T follicular helper cell (primary cell): ENCODE measurements around the gene TDRD10.

Source experiments
- DNase-seq: peaks from one replicate; pipeline ENCODE4 v3.0.0-alpha.2; 2020; ENCODE audit warnings: low read depth

The TDRD10 gene

DNA sequence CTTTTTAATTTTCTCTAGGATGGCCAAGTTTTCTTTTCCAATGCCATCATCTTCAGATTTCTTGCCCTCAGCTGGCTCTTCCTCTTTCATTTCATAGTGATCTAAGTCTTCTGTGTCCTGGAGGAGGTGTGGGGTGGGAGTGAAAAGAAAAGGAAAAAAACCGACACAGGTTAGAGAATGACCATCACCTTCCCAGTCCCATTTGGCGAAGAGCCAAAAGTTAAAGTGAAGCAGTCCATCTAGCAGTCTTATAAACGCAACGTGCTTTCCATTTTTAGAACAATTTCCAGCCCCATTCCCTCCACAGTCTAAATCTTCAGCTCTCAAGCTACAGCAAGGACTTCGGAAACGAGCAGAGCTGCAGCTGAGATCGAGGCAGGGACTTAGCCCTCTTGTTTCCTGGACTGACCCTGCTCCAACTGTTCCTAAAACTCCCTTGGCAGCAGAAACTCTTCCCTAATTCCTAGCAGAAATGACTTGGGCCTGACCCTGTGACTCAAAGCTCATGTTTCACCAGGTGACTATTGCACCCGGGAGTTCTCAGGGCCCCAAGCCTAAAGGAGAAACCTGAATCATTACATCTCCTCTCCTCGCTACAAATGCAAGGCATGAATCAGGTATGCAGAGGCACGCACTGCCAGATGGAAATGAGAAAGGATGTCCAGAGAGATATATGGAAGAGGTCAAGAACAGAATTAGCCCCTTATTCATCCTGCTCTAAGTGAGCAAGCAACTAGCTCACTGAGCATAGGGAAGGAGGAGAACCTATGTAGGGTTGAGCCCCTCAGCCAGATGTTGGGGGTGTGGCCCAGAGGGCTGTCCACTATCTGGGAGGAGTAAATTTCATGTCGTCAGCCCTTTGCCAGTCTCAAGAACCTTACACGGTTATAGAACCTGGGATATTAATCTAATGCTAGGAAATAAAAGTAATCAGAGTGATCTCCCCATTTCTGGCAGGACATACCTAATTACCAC lies 51.3 kb downstream of the TDRD10 start:
- no peak for DNase-seq

DNA sequence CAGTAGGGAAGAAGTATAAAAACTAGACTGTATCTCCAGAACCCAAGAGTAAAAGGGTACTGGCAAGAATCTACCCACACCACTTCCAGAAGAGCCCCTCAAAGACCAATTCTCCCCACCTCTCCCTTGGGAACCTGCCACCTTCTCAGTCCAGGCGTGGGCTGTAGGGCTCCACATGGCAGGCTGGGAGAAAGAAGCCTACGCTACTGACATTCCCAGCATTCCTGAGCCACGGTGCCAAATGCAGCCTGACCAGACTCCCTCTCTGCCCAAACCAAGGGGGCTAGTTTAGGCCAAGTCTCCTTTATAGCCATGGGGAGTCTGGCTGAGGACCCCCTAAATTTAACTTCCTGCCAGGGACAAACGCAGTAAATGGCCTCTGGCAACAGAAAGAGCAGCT lies 54.4 kb downstream of the TDRD10 start:
- no peak for DNase-seq

DNA sequence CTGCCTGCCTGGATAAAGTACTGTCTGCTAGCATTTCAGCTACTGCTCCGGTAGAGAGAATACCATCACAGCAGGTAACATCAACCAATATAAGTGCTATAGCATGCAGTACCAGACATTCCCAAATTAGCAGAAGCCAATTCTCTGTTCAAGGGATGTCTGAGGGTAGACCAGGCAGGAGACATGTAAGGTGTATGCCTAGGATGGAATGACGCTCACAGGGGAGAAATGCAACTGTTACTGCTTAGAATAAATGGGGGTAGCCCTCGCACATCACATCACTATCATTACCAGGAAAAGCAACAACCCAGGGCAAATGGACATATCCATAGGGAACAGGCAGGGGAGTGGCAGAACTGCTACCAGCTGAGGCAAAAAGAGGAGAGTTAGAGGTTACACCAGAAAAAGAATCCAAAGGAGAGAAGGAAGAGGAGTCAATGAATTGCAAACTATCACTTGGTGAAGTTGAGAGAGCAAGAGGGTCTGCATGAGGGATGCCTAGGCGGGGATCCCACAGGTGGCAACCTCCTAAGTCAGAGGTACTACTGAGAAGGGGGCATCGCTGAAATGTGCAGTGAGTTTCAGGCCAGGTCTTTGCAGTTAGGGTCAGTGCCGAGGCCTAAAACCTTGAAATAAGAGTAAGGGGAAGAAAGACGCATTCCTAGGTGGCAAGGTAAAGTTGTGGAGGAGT lies 55.4 kb downstream of the TDRD10 start:
- no peak for DNase-seq

DNA sequence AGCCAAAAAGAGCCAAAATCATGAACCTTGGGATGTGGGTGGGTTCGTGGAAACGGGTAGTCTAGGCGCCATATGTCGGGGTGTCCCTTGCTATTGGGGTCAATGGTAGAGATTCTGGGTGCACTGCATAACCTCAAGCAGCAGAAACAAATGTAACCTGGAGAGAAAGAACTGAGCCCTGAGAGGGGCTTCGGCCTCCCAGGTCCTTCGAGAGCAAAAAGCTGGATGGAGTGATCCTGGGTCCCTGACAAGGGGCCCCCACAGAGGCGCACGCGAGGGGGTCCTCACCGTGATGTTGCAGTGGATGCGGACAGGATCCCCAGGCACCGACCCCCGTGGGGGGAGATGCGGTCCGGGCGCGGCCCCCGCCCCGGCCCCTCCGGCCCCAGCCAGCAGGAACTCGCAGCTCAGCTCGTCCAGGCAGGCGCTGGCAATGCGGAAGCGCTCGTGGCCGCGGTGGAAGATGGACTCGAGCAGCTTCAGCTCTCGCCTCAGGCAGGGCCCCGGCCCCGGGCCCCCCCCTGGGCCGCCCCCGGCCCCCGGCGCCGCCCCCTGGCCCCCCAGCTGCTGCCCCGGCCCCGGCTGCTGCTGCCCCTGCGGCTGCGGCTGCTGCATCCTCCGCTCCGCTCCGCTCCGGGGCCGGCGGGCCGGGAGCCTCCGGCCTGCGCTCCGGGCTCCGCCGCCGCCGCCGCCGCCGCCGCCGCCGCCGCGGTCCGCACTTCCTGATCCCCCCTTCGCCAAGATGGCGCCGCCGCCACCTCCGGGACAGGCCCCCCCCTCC lies 56.1 kb downstream of the TDRD10 start, which contains the start of gene UBE2Q1:
Gene UBE2Q1 (minus strand): TSS at position 724 of the 781 bp plus-strand sequence. CDS start 109 bp downstream, at position 615.
- DNase-seq = peak; percentile 16

DNA sequence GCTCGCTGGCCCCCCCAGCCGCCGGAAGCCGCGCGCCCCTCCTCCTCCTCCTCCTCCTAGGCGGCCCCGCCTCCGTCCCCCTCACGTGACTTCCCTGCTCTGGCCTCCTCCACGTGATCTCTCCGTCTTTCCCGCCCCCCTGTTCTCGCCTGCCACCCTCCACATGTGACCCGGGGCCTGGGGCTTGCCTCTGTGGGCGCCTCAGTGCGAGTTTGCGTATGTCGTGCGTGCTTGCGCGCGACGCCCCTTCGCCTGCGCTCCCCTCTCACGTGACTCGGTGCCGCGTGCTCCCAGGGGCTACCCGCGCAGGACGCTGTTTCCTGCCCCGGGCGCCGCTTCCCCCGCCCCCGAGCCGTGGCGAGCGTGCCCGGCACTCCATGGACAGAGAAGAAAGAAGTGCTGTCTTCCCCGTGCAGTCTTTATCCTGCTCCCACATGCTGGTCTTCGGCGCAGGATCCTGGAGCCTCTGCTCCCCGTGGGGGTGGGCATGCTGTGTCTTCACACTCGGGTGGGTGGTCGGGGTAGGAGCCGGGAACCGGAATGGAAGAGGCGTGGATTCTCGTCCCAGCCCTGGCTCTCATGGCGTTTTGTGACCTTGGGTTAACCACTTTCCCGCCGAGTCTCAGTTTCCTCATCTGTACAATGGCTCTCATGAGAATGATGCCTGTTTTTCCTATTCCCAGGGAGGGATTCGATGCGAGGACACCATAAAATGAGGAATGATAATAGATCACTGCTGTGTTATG lies 56.9 kb downstream of the TDRD10 start:
- peak; percentile 100 for DNase-seq

DNA sequence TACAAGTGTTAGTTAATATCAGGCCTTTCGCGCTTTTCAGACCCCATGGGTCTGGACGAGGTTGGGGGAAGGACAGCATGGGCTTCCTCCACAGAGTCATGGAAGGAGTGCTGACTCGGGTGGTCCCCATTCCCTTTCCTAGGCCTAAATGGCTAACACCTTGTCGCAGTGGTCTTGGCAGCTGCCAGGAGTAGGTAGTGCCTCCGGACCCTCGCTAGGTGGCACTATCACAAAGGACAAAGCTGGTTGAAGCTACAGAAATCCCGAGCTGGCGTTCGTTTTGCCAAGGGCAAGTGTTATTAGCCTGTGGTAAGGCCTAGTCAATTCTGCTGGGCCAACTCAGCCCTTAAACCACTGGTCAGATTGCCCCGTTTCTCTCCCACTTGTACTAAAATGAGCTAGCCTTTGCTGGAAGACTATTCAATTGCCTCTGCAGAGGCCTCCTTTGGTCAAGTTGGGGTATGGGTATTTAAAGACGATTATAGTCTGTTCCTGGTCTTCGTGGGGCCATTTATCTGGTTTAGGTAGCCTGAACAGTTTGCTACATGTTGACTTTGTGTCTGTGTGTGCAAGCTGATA lies 57.5 kb downstream of the TDRD10 start:
- peak; percentile 75 for DNase-seq

DNA sequence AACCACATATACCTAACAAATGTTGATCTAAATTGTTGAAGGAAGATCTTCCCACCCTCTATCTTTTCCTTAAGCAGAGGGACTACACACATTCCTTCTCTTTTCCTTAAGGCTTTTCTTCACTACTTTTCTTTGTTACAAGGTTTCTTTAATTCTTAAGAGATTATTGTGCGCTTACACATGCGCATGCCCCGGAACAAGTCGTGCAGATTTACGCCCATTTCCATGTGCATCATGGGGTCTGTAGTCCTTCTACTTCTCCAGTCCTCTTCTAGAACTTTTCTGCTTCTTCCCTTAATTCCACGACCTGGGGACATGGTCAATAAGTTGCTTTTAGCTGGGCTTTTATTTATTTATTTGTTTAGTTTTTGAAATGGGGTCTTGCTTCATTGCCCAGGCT lies 63.9 kb downstream of the TDRD10 start:
- no peak for DNase-seq

DNA sequence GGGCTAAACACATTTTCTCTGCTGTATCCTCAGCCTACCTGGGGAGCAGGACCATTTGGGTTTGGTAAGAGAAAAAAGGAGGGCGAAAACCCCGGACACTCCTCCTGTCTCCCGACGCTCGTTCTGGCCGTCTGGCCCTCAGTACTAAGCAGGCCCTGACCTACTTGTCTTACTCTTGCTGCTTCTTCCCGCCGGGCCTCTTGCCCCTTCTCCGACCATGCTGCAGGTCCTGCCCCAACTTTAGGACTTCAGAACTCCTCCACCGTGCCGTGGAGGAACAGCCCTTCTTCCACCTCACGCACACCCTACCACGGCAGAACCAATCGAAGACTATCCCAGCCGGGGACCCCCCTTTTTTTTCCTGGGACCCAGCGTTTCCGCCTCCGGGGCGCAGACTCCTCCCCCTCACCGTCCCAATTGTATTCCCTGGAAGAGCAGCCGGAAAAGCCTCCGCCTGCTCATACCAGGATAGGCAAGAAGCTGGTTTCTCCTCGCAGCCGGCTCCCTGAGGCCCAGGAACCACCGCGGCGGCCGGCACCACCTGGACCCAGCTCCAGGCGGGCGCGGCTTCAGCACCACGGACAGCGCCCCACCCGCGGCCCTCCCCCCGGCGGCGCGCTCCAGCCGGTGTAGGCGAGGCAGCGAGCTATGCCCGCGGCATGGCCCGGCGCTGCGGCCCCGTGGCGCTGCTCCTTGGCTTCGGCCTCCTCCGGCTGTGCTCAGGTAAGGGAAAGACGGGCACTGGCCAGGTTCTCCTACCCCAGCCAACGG lies 65.6 kb downstream of the TDRD10 start, which contains the start of gene CHRNB2:
Gene CHRNB2 (plus strand): TSS at position 393 of the 771 bp plus-strand sequence. CDS start 267 bp downstream, at position 660.
- DNase-seq = peak; percentile 61

DNA sequence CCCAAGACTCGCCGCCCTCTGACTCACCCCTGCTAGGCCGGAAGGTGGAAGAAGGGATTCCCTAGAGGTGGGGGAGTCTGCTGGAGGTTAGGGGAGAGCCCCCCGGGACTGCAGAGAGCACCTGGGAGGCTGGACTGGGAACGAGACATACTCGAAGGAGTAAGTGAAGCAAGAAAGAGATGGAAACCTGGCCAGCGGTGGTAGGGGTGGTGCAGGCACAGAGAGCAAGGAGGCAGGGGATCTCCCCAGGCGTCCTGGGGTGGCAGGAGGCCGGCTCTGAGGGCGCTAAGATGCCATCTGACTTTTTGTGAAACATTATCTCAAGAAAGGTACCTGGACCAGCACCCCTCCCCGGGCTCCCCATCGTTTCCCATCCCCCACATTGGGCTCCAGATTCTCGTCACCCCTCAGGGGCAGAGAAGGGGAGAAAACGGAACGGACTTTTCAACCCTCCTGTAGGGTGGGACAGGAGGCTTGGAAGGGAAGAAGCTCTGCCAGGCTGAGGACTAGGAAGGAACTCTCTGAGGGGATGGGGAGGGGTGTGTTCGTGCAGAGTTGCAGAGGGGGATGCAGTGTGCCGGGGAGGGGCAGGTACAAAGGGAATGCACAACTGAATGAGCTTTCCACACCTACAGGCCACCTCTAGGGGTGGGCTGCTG lies 66.3 kb downstream of the TDRD10 start:
- no peak for DNase-seq

DNA sequence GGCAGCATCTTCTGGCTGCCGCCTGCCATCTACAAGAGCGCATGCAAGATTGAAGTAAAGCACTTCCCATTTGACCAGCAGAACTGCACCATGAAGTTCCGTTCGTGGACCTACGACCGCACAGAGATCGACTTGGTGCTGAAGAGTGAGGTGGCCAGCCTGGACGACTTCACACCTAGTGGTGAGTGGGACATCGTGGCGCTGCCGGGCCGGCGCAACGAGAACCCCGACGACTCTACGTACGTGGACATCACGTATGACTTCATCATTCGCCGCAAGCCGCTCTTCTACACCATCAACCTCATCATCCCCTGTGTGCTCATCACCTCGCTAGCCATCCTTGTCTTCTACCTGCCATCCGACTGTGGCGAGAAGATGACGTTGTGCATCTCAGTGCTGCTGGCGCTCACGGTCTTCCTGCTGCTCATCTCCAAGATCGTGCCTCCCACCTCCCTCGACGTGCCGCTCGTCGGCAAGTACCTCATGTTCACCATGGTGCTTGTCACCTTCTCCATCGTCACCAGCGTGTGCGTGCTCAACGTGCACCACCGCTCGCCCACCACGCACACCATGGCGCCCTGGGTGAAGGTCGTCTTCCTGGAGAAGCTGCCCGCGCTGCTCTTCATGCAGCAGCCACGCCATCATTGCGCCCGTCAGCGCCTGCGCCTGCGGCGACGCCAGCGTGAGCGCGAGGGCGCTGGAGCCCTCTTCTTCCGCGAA lies 69.4 kb downstream of the TDRD10 start:
- no peak for DNase-seq

DNA sequence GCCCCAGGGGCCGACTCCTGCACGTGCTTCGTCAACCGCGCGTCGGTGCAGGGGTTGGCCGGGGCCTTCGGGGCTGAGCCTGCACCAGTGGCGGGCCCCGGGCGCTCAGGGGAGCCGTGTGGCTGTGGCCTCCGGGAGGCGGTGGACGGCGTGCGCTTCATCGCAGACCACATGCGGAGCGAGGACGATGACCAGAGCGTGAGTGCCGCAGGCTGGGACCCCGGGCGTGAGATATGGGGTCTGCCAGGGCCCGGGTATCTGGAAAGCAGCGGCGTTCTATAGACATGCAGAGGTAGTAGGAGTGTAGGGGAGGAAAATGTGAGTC lies 69.9 kb downstream of the TDRD10 start:
- no peak for DNase-seq

DNA sequence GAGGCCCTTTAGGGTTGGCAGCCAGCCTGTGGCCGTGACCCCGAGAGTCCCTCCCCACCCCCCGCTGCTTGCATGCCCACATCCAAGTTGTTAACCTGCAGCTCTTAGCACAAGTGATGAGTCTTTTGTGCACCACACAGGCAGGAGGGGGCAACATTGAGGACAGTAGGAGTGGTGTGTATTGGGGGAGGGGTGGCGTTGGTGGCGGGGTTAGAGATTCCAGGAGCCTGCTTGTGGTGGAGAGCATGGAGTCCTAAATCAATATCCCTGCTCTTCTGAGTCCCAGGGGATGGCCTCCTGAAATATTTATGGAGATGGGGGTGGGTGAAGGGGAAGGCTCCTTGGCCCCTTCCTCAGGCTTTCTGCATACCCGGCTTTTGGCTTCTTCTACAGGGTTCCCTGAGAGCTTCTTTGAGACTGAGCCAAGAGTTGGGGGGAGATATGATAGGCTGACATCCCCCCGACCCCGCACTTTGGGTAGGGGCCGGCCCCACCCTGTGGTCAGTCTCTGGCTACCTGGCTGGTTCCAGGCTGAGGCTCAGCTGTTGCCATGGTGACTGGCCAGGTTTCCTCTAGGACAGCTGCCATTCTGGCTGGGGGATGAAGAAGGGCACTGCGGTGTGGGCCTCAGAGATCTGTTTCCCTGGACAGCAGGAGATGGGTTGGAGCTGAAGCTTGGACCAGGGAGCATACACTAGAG lies 70.6 kb downstream of the TDRD10 start:
- DNase-seq = no peak

DNA sequence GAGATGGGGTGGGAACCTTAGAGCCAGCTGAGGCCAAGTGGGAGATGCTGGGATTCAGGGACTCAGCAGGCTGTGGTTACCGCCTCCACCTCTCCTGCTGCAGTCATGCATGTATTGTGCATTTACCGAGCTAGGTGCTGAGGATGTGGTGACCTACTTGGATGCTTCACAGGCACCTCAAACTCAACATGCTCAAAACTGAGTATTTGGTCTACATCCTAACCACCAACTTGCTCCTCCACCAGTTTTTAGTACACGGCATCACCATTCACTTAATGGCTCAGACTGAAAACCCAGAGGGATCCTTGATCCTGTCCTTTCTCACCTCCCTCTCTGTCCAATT lies 71.1 kb downstream of the TDRD10 start:
- no peak for DNase-seq

DNA sequence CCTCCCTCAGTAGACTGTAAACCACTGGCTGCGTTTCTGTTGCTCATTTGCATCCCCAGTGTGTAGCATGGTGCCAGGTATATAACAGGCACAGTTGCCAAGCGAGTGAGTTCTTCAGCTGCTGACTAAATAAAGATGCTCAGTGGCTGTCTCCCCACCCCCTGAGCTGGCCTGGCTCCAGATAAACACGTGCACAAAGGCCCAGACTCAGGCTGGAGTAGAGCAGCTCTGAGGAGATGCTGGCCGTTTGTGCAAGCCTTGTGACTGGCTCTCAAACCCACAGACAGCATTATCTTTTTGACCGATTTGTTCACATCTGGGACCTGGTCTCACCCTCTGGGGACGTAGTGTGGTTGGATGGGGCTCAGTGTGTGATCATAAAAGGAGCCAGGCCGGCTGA lies 72.7 kb downstream of the TDRD10 start:
- DNase-seq = no peak

DNA sequence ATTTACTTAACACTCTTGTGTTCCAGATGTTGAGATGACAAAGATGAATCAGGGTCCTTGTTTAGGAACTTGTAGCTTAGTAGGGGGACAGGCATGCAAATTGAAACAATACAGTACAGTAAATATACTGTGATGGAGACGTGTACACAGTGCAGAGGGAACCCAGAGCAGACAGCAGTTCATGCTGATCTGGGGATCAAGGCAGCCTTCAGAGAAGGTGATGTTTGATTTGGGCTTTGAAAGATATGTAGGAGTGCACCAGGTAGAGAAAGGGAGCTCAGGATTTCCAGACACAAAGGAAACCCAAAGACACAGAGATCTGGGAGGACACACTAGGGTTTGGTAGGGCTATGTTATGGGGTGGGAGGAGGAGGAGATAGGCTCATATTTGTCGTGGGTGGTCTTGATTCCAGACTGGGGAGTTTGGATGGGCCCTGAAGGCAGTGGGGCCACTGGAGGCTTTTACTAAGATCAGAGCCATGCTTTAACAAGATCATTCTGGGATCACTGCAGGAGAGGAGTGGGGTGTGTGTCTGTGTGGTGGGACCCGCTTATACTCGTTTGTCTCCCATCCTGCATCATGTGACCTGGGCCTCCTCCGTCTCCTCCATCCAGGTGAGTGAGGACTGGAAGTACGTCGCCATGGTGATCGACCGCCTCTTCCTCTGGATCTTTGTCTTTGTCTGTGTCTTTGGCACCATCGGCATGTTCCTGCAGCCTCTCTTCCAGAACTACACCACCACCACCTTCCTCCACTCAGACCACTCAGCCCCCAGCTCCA lies 73.3 kb downstream of the TDRD10 start:
- DNase-seq = no peak

DNA sequence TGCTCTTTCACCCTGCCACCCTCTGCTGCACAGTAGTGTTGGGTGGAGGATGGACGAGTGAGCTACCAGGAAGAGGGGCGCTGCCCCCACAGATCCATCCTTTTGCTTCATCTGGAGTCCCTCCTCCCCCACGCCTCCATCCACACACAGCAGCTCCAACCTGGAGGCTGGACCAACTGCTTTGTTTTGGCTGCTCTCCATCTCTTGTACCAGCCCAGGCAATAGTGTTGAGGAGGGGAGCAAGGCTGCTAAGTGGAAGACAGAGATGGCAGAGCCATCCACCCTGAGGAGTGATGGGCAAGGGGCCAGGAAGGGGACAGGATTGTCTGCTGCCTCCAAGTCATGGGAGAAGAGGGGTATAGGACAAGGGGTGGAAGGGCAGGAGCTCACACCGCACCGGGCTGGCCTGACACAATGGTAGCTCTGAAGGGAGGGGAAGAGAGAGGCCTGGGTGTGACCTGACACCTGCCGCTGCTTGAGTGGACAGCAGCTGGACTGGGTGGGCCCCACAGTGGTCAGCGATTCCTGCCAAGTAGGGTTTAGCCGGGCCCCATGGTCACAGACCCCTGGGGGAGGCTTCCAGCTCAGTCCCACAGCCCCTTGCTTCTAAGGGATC lies 74.0 kb downstream of the TDRD10 start:
- no peak for DNase-seq

DNA sequence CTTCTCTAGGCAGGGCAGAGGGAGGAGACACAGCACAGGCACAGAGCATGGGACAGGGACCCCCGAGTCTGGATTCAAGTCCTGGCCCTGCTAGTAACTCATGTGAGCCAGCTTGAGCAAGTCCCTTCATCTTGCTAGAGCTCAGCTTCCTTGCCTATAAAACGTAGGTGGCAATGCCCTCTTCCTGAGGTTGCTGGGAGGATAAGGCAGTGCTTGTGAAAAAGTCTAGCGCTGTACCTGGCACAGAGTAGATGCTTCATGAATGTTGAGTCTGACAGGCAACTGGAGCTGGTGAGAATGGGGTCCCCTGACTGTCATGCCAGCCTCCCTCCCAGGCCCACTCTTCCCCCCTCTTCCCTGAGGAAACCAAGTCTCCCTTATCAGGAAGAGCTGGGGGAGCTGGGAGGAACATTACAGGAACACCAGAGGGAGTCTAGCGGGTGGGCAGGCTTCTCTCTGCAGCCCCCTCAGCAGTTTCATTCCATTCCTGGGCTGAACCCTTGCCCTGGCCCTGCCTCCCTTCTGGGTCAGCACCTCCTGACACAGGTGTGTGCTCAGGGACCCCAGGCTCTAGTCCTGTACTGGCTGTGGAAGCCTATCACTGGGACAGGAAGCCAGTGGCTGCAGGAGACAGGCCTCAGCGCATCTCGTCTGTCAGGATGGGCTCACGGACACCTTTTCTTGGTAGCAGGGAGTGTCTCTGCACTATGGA lies 75.5 kb downstream of the TDRD10 start:
- DNase-seq = no peak
